Peyer's patch (tissue), 4 donors: Measurements from ENCODE around the gene OOSP4B. TPM values are rescaled to one million over a fixed set of nuclear protein-coding genes. Genes with fewer than 3 reads are reported as not detected.

Source experiments
- DNase-seq, 3 donors: peaks; one replicate each; pipeline ENCODE4 v3.0.0-alpha.2; 2017 to 2019
- H3K27ac ChIP-seq, 4 donors: fragments of 200-600 bp; sonication (generic); one replicate each; pipeline ENCODE4 v1.5.1; 2016 to 2019
- H3K27me3 ChIP-seq, 2 donors: fragments of 200-600 bp; sonication (generic); one replicate each; pipeline ENCODE4 v1.5.1; 2019
- H3K36me3 ChIP-seq, 3 donors: fragments of 200-600 bp; sonication (generic); one replicate each; pipeline ENCODE4 v1.5.1; 2016 to 2019
- H3K4me1 ChIP-seq, 4 donors: fragments of 200-600 bp; sonication (generic); one replicate each; pipeline ENCODE4 v1.5.1; 2016 to 2019
- H3K4me3 ChIP-seq, 4 donors: fragments of 200-600 bp; sonication (generic); 1 replicate in 3 of 4; 2 replicates in 1 of 4; pipeline ENCODE4 v1.5.1; 2016 to 2019; ENCODE audit warnings: mild to moderate bottlenecking in 1 of 4
- H3K9me3 ChIP-seq, 4 donors: fragments of 200-600 bp; sonication (generic); one replicate each; pipeline ENCODE4 v1.5.1; 2016 to 2019; ENCODE audit warnings: mild to moderate bottlenecking in 1 of 4
- POLR2A ChIP-seq, 2 donors: fragments of 450-650 bp; IDR thresholded peaks; one replicate each; pipeline ENCODE4 v1.5.1; 2017; ENCODE audit warnings: antibody characterized with exemption in 2 of 2, mild to moderate bottlenecking in 2 of 2, moderate library complexity in 2 of 2
- total RNA-seq, 4 donors: library from RNA; depleted of rRNA; stranded (reverse); fragments of >200 nt; gene quantifications; one replicate each; pipeline ENCODE4 v1.1.0, GENCODE V29; 2016
- TF ChIP-seq, protein P1 (sequence below), 6 experiments: fragments of 450-650 bp in 4 of 6; fragments of 200-600 bp in 2 of 6; sonication (generic) in 1 of 6; IDR thresholded peaks; one replicate each; pipeline ENCODE4 v1.5.1; 2017 to 2019; ENCODE audit warnings: antibody characterized with exemption in 6 of 6, mild to moderate bottlenecking in 3 of 6, moderate library complexity in 1 of 6

Gene OOSP4B
- total RNA-seq, 4 donors from 2014 or later = not detected

DNA sequence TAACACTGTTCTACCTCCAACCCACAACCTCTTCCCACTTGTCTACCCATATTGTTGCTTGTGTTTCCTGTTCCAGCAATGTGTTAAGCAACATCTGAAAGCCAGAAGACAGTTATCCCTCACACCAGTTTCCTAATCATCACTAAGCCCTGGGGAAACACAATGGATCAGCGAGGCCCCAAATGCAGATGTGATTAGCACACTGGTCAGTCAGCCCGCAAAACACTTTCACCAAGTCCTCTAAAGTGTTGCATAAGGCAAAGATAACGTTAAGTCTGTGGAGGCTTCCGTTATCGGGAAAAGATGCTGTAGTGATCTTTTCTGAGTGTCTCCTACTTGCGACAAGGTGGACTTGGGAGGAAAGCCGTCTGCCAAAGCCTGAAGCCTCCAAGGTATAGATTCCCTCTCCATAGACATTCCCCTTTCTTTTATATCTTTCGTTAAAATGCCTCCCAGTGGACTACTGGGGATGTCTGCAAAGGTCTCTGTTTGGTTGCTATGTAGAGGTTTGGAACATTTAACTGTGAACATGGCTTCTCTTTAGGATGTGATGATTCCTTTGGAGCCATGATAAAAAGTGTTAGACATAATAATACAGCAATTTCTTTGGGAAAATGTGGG is 39.5 kb downstream of the OOSP4B start, which contains the start of gene MS4A3:
MS4A3 (plus strand) TSS at position 317 of the 621 bp plus-strand sequence. CDS start 4,496 bp downstream, outside the sequence.
- no peak for DNase-seq
- Histone ChIP-seq H3K36me3 (no peaks in the 10 kb centered on the region), H3K9me3 (no peaks in the 10 kb centered on the region), H3K27ac (no peak within 1 kb of the TSS), H3K4me3 (no peak within 1 kb of the TSS), H3K4me1 (no peaks in the 10 kb centered on the region), H3K27me3 (no peaks in the 10 kb centered on the region)
- TF ChIP-seq, protein P1, sequence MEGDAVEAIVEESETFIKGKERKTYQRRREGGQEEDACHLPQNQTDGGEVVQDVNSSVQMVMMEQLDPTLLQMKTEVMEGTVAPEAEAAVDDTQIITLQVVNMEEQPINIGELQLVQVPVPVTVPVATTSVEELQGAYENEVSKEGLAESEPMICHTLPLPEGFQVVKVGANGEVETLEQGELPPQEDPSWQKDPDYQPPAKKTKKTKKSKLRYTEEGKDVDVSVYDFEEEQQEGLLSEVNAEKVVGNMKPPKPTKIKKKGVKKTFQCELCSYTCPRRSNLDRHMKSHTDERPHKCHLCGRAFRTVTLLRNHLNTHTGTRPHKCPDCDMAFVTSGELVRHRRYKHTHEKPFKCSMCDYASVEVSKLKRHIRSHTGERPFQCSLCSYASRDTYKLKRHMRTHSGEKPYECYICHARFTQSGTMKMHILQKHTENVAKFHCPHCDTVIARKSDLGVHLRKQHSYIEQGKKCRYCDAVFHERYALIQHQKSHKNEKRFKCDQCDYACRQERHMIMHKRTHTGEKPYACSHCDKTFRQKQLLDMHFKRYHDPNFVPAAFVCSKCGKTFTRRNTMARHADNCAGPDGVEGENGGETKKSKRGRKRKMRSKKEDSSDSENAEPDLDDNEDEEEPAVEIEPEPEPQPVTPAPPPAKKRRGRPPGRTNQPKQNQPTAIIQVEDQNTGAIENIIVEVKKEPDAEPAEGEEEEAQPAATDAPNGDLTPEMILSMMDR (IDR thresholded peaks at IDR 0.05) = no peak
- no peak for TF ChIP-seq POLR2A (IDR thresholded peaks at IDR 0.05)

DNA sequence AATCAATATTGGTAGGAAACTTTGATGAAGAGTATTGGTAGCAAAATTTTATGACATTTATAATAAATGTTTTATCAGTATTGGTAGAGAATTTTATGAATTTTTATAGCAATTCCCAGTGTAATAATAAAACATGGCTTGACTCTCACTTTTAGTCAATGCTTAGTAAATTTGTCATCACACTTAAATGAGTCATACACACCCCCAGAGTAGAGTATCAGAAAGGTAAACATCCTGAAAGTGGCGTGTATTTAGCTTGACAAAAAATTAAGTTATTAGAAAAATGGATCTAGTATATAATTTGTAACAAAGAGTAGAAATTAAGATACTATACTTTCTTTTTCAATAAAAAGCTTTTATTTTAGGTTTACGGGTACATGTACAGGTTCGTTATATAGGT is 42.1 kb downstream of the OOSP4B start:
- Histone ChIP-seq H3K36me3 (no peaks in the 10 kb centered on the region), H3K27me3 (no peaks in the 10 kb centered on the region), H3K27ac (no peak overlapping the region), H3K4me1 (no peaks in the 10 kb centered on the region), H3K9me3 (no peaks in the 10 kb centered on the region), H3K4me3 (no peak overlapping the region)
- TF ChIP-seq, protein P1 (IDR thresholded peaks at IDR 0.05) = no peak
- TF ChIP-seq POLR2A (IDR thresholded peaks at IDR 0.05) = no peak
- DNase-seq = no peak

DNA sequence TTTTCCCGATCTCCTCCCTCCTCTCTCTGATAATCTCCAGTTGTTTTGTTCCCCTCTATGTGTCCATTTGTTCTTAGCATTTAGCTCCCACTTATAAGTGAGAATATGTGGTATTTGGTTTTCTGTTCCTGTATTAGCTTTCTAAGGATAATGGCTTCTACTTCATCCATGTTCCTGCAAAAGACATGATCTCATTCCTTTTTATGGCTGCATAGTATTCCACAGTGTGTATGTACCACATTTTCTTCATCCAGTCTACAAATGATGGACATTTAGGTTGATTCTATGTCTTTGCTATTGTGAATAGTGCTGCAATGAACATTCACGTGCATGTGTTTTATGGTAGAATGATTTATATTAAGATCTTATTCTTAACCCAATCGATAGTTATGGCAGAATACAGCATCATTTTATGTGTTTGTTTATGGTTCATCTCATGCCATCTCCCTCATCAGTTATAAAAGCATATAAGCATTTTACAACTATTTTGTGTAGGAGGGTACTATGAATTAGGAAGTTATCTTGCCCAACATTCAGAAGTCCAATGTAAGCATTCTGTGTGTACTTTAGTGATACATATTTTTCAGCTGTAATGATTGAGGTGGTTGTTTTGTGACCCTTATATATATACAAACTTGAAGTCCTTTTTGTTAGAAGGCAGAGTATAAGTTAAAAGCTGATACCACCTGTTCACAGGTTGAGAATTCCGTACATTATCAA is 42.7 kb downstream of the OOSP4B start:
- no peak for DNase-seq
- Histone ChIP-seq H3K4me3 (no peak overlapping the region), H3K36me3 (no peaks in the 10 kb centered on the region), H3K27me3 (no peaks in the 10 kb centered on the region), H3K9me3 (no peaks in the 10 kb centered on the region), H3K4me1 (no peaks in the 10 kb centered on the region), H3K27ac (no peak overlapping the region)
- TF ChIP-seq POLR2A (IDR thresholded peaks at IDR 0.05) = no peak
- TF ChIP-seq, protein P1 (IDR thresholded peaks at IDR 0.05) = no peak

DNA sequence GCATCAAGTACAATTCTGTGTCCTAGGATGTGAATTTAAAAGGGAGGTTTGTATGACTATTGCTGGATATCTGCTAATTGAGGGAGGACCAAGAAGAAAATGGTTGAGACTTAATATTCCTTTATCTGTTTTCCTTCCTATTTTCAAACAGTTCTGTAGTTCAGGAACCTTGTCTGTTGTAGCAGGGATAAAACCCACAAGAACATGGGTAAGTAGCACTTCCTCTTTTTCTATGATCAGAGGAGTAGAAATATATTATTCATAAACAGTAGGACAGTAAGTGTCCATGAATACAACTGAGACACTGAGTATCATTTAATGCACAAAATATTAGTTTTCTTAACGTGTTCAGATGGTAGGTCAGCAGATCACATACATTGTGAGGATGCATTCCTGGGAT is 47.1 kb downstream of the OOSP4B start:
- TF ChIP-seq, protein P1 (IDR thresholded peaks at IDR 0.05) = no peak
- no peak for TF ChIP-seq POLR2A (IDR thresholded peaks at IDR 0.05)

DNA sequence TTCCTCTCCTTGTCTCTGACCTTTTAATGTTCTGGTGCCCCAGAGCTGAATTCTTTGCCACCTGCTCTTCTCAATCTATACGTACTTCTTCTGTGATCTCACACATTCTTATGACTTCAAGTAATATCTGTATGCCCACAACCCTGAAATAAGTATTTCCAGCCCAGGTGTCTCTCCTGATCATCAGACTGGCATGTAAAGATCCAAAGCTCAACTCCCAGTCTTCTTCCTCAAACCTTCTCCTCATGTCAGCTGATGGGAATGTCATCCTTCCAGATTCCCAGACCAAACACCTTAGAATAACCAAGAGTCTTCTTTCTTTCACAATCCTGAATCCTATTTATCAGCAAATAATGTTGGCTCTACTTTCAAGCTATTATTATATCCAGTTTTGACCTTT is 48.8 kb downstream of the OOSP4B start:
- Histone ChIP-seq H3K27me3 (no peaks in the 10 kb centered on the region), H3K4me1 (no peaks in the 10 kb centered on the region), H3K36me3 (no peaks in the 10 kb centered on the region), H3K9me3 (no peaks in the 10 kb centered on the region), H3K27ac (no peak overlapping the region), H3K4me3 (no peak overlapping the region)
- DNase-seq = no peak
- TF ChIP-seq POLR2A (IDR thresholded peaks at IDR 0.05) = no peak
- TF ChIP-seq, protein P1 (IDR thresholded peaks at IDR 0.05) = no peak

More for the DNA sequence above, 47.1 kb downstream of the OOSP4B start:
- Histone ChIP-seq H3K9me3 (no peaks in the 10 kb centered on the region), H3K36me3 (no peaks in the 10 kb centered on the region), H3K27ac (no peak overlapping the region), H3K4me1 (no peaks in the 10 kb centered on the region), H3K4me3 (no peak overlapping the region), H3K27me3 (no peaks in the 10 kb centered on the region)
- no peak for DNase-seq
